ENCODE measurements around the gene HEATR5A. TPM values are rescaled to one million over a fixed set of nuclear protein-coding genes. Genes with fewer than 3 reads are reported as not detected.

HEATR5A gene
- total and polyA plus RNA-seq, 2 of the 13 experiments (the other 11 are each of a cell fraction or from before 2014, with no cell fraction given): 36.4 to 105 TPM

DNA sequence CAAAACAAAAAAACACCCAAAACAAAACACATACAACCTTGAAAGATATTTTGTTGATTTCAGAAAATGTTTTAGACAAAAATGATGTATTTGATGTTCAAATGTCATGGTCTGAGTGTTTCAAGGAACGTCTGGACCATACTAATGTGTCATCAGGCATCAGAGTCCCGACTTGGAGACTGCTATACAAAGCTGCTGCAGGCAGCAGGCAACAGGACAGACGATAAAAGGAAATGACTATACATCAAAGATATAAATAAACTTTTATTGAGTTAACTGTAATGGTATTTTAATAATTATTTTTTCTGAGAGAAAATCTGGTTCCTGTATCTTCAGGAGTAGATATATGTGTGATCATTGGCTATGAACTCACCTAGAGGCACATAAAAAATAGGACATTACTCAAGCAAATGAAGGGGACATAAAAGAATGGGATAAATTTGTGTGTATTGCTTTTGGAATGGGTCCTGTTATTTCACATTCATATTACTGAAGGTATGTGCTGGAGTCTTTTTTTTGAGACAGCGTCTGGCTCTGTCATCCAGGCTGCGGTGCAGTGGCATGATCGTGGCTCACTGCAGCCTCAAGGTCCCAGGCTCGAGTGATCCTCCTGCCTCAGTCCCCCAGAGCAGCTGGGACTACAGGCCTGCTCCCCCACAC lies 125.5 kb downstream of the HEATR5A start:
- H2AFZ ChIP-seq (ENCODE audit: low read length): no peak overlapping the region
- no peaks in the 10 kb centered on the region for H3K9me3 ChIP-seq (ENCODE audit: low read length)
- ATAC-seq: no peak
- H3K4me1 ChIP-seq (ENCODE audit: insufficient read depth, low read length): peaks cover 27% of the 10 kb centered on the region
- 81% methylated on average over 7 of the region's 7 CpGs for WGBS (ENCODE audit: low lambda C conversion rate)
- ChIA-PET CTCF (ENCODE audit: low intra/inter-chr PET ratio, low total read pairs) (no interaction called here), POLR2A (interaction anchor here (1.0 kb wide), 1 partner anchor 86 kb away, joined by 4 read pairs; no protein-coding TSS in a partner anchor)
- H3K4me3 ChIP-seq (replicated peaks in 1 of 3; ENCODE audit: insufficient read depth in 1 of 3, low read depth in 2 of 3, low read length in 3 of 3): no peak overlapping the region
- no peaks in the 10 kb centered on the region for H3K79me2 ChIP-seq (ENCODE audit: insufficient read depth, low read length)
- FAIRE-seq: no peak
- no peak for DNase-seq (ENCODE audit: low spot score)
- intact Hi-C loops (cut with micrococcal nuclease; ENCODE audit: unreplicated experiment) (no loop called here), in situ Hi-C loops (cut with HindIII; ENCODE audit: extremely low pct_ligation_motif_present, low pct_unique_long_range_greater_than_20kb) (no loop called here)
- no TSS peak for BruUV-seq (replicated peaks)
- H3K27ac ChIP-seq (ENCODE audit: extremely low read length, insufficient read depth, low read length): no peak overlapping the region
- H3K36me3 ChIP-seq (replicated peaks in 1 of 2; ENCODE audit: control insufficient read depth in 1 of 2, insufficient read depth in 2 of 2, low read length in 2 of 2): peaks cover 0 to 5% of the 10 kb centered on the region in 2 experiments; a peak in 1 of 5 replicates
- no peak for TF ChIP-seq ZNF816 (CRISPR knock-in tag; IDR thresholded peaks at IDR 0.05; ENCODE audit: borderline replicate concordance)
- no peak for TF ChIP-seq ZNF704 (CRISPR knock-in tag; IDR thresholded peaks at IDR 0.05; ENCODE audit: borderline replicate concordance)
- 0 out of 2 replicates have a peak, but pooled peaks have one; percentile 35 for TF ChIP-seq ESRRA (CRISPR knock-in tag; IDR thresholded peaks at IDR 0.05; ENCODE audit: low read depth)
- TF ChIP-seq KDM3A (CRISPR knock-in tag; IDR thresholded peaks at IDR 0.05; ENCODE audit: low read depth): no peak
- TF ChIP-seq ERF (CRISPR knock-in tag; IDR thresholded peaks at IDR 0.05): no peak
- H4K20me1 ChIP-seq (ENCODE audit: insufficient read depth, low read length): no peaks in the 10 kb centered on the region
- H3K9ac ChIP-seq (ENCODE audit: insufficient read depth, low read depth, low read length): no peak overlapping the region
- H3K4me2 ChIP-seq (ENCODE audit: low read depth, low read length): no peak overlapping the region
- no peaks in the 10 kb centered on the region for H3K27me3 ChIP-seq (ENCODE audit: control insufficient read depth in 1 of 2, insufficient read depth in 2 of 2, low read length in 2 of 2)

GRCh38 chr14:31292937-31293616 lies 127.3 kb downstream of the HEATR5A start:
- ChIA-PET CTCF (ENCODE audit: low intra/inter-chr PET ratio, low total read pairs) (no interaction called here), POLR2A (no interaction called here)
- 89% methylated on average over 3 of the region's 3 CpGs for WGBS (ENCODE audit: low lambda C conversion rate)
- TF ChIP-seq SOX5 (CRISPR knock-in tag; IDR thresholded peaks at IDR 0.05; ENCODE audit: borderline replicate concordance) (peak; percentile 46; the same call in 1 of the 2 replicates), ZNF34 (CRISPR knock-in tag; IDR thresholded peaks at IDR 0.05; ENCODE audit: borderline replicate concordance) (no peak), AKAP8 (CRISPR knock-in tag; IDR thresholded peaks at IDR 0.05) (no peak), SOX13 (IDR thresholded peaks at IDR 0.05) (no peak), SOX13 (CRISPR knock-in tag; conservative IDR thresholded peaks at IDR 0.05 in 1 of 2, IDR thresholded peaks at IDR 0.05 in 1 of 2) (peak in 1 of 2 experiments; percentile 64; a peak in 2 of 4 replicates)
- TF ChIP-seq, protein P1, sequence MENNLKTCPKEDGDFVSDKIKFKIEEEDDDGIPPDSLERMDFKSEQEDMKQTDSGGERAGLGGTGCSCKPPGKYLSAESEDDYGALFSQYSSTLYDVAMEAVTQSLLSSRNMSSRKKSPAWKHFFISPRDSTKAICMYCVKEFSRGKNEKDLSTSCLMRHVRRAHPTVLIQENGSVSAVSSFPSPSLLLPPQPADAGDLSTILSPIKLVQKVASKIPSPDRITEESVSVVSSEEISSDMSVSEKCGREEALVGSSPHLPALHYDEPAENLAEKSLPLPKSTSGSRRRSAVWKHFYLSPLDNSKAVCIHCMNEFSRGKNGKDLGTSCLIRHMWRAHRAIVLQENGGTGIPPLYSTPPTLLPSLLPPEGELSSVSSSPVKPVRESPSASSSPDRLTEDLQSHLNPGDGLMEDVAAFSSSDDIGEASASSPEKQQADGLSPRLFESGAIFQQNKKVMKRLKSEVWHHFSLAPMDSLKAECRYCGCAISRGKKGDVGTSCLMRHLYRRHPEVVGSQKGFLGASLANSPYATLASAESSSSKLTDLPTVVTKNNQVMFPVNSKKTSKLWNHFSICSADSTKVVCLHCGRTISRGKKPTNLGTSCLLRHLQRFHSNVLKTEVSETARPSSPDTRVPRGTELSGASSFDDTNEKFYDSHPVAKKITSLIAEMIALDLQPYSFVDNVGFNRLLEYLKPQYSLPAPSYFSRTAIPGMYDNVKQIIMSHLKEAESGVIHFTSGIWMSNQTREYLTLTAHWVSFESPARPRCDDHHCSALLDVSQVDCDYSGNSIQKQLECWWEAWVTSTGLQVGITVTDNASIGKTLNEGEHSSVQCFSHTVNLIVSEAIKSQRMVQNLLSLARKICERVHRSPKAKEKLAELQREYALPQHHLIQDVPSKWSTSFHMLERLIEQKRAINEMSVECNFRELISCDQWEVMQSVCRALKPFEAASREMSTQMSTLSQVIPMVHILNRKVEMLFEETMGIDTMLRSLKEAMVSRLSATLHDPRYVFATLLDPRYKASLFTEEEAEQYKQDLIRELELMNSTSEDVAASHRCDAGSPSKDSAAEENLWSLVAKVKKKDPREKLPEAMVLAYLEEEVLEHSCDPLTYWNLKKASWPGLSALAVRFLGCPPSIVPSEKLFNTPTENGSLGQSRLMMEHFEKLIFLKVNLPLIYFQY (CRISPR knock-in tag; IDR thresholded peaks at IDR 0.05; ENCODE audit: borderline replicate concordance): no peak
- Histone ChIP-seq H3K4me3 (replicated peaks in 1 of 3; ENCODE audit: insufficient read depth in 1 of 3, low read depth in 2 of 3, low read length in 3 of 3) (no peak overlapping the region), H3K27me3 (ENCODE audit: control insufficient read depth in 1 of 2, insufficient read depth in 2 of 2, low read length in 2 of 2) (no peaks in the 10 kb centered on the region), H3K36me3 (replicated peaks in 1 of 2; ENCODE audit: control insufficient read depth in 1 of 2, insufficient read depth in 2 of 2, low read length in 2 of 2) (peaks cover 0 to 4% of the 10 kb centered on the region in 2 experiments; a peak in 1 of 5 replicates), H3K79me2 (ENCODE audit: insufficient read depth, low read length) (no peaks in the 10 kb centered on the region), H2AFZ (ENCODE audit: low read length) (no peak overlapping the region), H3K27ac (ENCODE audit: extremely low read length, insufficient read depth, low read length) (no peak overlapping the region), H3K4me1 (ENCODE audit: insufficient read depth, low read length) (peaks cover 27% of the 10 kb centered on the region), H3K9ac (ENCODE audit: insufficient read depth, low read depth, low read length) (no peak overlapping the region), H3K4me2 (ENCODE audit: low read depth, low read length) (no peak overlapping the region), H3K9me3 (ENCODE audit: low read length) (no peaks in the 10 kb centered on the region), H4K20me1 (ENCODE audit: insufficient read depth, low read length) (no peaks in the 10 kb centered on the region)
- in situ Hi-C loops (cut with HindIII; ENCODE audit: extremely low pct_ligation_motif_present, low pct_unique_long_range_greater_than_20kb) (no loop called here), intact Hi-C loops (cut with micrococcal nuclease; ENCODE audit: unreplicated experiment) (no loop called here)
- no peak for DNase-seq (ENCODE audit: low spot score)
- ATAC-seq: no peak
- FAIRE-seq: no peak
- TSS peak; percentile 50 for BruUV-seq (replicated peaks)
